Measurements from ENCODE around the gene PDK4. TPM values are rescaled to one million over a fixed set of nuclear protein-coding genes. Genes with fewer than 3 reads are reported as not detected.

Gene PDK4
- total RNA-seq, 1 donor: under 0.01 TPM

DNA sequence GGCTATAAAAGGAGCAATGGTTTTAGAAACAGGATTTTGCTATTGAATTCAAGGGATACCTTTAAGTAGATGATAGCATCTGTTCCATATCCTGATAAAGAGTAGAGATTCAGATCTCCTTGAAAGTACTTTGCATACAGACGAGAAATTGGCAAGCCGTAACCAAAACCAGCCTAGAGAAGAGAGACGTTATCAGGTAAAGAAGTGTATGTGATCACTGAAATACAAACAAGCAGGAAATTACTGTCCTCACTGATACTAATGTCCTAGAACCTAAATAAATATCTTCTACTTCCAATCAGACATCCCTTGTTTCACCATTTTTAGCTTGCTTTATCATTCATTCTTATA is 9.4 kb downstream of the PDK4 start:
- TF ChIP-seq, protein P1, sequence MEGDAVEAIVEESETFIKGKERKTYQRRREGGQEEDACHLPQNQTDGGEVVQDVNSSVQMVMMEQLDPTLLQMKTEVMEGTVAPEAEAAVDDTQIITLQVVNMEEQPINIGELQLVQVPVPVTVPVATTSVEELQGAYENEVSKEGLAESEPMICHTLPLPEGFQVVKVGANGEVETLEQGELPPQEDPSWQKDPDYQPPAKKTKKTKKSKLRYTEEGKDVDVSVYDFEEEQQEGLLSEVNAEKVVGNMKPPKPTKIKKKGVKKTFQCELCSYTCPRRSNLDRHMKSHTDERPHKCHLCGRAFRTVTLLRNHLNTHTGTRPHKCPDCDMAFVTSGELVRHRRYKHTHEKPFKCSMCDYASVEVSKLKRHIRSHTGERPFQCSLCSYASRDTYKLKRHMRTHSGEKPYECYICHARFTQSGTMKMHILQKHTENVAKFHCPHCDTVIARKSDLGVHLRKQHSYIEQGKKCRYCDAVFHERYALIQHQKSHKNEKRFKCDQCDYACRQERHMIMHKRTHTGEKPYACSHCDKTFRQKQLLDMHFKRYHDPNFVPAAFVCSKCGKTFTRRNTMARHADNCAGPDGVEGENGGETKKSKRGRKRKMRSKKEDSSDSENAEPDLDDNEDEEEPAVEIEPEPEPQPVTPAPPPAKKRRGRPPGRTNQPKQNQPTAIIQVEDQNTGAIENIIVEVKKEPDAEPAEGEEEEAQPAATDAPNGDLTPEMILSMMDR (IDR thresholded peaks at IDR 0.05; ENCODE audit: insufficient read depth, low read depth, low read length): no peak
- no peak overlapping the region for H3K4me3 ChIP-seq (ENCODE audit: low read depth, low read length)
- DNase-seq (ENCODE audit: low read depth): no peak

DNA sequence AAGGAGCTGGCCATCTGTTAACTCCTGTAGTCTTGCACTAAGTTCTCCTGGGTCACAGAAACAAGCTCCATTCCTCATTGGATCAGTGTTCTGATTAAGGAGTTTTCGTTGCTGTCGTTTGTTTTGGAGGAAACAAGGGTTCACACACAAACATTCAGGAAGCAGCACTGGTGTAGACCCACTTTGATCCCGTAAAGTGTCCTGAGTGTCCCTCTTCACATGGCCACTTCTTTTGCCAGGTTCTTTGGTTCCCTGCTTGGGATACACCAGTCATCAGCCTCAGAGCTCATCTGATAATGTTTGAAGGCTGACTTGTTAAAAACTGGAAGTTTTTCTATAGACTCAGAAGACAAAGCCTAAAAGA is 10.9 kb downstream of the PDK4 start:
- no peak for DNase-seq (ENCODE audit: low read depth)
- TF ChIP-seq, protein P1 (IDR thresholded peaks at IDR 0.05; ENCODE audit: insufficient read depth, low read depth, low read length): no peak

DNA sequence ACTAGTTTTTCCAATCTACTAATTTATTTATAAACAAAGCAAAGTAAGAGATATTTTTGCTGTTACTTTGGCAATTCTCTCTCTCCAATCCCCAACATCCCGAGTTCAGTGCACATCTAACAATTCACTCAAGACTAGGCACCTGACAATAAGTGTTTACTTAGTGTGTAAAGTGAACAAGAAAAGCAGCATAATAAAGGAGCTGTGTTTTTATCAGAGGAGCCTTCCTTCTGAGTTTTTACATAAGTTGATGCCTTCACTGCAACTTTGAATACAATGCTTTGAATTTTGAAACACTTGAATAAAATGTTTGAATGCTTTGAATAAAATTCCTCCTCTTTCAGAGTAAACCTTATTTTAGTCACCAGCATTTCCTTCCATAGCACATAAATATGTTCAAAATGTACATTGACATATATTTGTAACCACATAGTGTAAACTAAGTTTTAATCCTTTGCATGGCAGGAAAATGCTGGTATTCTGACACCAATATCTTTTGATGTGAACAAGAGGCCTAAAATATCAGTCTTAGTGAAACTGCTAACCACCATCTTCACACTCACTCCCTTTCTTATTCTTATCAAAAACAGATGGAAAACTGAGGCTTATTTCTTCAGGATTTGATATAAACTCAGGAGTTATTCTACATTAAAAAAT is 11.4 kb downstream of the PDK4 start:
- TF ChIP-seq, protein P1 (IDR thresholded peaks at IDR 0.05; ENCODE audit: insufficient read depth, low read depth, low read length): no peak
- no peak for DNase-seq (ENCODE audit: low read depth)
- no peak overlapping the region for H3K4me3 ChIP-seq (ENCODE audit: low read depth, low read length)

More for the DNA sequence above, 10.9 kb downstream of the PDK4 start:
- H3K4me3 ChIP-seq (ENCODE audit: low read depth, low read length): no peak overlapping the region

DNA sequence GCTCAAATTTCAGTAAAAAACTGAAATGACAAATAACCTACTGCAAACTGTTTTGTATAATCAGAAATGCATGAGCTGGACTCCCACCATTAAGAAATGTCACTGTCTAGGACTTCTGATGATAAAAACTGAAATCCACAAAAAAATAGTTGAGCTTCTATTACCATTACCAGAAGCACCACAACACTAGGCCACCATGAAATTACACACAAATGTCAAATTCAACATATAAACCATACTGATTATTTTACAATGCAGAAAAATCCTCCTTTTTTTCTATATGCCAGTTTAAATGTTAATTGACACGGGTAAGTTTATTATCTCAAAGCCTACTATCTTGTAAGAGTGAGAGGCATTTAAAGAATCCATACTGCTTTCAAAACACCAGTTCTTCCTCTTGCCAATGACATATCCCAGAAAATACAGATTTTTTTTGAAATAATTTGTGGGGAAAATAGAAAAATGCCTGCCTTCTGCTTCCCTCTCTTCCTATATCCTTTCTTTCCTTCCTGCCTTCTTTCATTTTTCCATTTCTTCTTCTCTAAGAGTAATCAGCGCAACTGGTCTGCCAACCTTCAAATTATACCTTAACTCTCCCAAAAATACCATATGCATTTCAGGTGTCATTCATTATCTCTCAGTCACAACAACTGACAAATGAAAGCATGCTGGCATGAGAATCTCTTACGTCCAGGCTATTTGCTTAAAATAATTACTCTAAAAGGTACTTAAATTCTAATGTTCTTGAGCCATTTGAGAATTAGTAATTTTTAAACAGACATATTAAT is 12.3 kb downstream of the PDK4 start:
- TF ChIP-seq, protein P1 (IDR thresholded peaks at IDR 0.05; ENCODE audit: insufficient read depth, low read depth, low read length): no peak
- DNase-seq (ENCODE audit: low read depth): no peak
- H3K4me3 ChIP-seq (ENCODE audit: low read depth, low read length): no peak overlapping the region

DNA sequence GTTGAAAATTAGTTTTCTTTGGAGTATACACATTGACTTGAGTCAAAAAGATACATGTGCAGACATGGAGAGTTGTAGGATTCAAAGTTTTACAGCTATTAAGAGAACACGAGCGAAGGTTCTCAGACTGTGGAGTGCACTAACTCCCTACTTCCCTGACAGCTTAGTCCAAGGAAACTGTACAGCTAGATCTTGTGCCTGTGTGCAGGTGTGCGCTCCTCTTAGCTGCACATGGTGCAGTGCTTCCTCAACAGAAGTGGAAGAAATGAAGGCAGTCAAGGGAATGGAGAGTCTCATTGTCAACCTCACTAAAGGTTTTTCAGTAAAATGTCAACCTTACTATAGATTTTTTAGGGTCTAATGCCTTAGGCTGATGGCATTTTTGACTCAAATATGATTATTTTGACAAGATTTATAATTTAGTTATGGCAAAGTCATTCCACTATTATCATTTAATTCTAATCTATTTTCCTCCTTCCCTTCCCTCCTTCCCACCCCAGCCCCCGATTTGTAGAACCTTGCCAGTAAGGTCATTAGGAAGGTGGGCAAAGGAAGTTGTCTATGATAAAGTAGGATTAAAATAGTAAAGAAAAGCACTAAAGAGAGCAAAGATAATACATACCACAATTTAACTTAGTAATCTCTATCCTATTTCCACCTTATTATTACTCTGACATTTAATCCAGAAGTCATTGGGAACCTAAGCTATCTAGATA is 13.6 kb downstream of the PDK4 start:
- no peak overlapping the region for H3K4me3 ChIP-seq (ENCODE audit: low read depth, low read length)
- TF ChIP-seq, protein P1 (IDR thresholded peaks at IDR 0.05; ENCODE audit: insufficient read depth, low read depth, low read length): no peak
- DNase-seq (ENCODE audit: low read depth): no peak

DNA sequence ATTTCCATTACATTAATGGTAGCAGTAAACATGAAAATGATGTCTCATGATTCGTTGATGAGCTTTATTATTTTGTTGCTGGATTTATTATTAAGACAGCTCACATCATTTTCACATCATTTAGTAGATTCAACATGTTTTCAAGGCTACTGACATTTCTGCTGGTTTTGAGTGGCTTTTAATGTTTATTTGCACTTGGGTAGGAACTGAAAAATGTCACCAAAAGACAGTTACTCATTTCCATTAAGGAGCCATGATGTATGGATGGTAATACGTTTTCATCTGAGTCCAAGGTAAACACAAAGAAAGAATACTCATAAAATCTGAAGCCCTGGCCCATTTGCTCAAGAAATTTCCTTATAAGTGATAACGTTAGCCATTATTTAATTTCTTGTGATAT is 14.8 kb downstream of the PDK4 start:
- no peak overlapping the region for H3K4me3 ChIP-seq (ENCODE audit: low read depth, low read length)
- no peak for DNase-seq (ENCODE audit: low read depth)
- TF ChIP-seq, protein P1 (IDR thresholded peaks at IDR 0.05; ENCODE audit: insufficient read depth, low read depth, low read length): no peak

All from fibroblast of villous mesenchyme (primary cell).